GM18499 (cell line): ENCODE measurements around the gene LTA4H.
"Not testable (repeated sequence)": the region's sequence is repeated elsewhere in the genome, so short reads cannot be mapped to it uniquely, and the experiment has no call there.

ENCODE experiments used
- ATAC-seq: cut with Tn5 transposase; IDR thresholded peaks from one replicate; pipeline ENCODE4 v1.9.1; 2021; ENCODE audit warnings: moderate number of reproducible peaks; ENCODE audit not compliant: insufficient read depth, unreplicated experiment

The LTA4H gene

DNA sequence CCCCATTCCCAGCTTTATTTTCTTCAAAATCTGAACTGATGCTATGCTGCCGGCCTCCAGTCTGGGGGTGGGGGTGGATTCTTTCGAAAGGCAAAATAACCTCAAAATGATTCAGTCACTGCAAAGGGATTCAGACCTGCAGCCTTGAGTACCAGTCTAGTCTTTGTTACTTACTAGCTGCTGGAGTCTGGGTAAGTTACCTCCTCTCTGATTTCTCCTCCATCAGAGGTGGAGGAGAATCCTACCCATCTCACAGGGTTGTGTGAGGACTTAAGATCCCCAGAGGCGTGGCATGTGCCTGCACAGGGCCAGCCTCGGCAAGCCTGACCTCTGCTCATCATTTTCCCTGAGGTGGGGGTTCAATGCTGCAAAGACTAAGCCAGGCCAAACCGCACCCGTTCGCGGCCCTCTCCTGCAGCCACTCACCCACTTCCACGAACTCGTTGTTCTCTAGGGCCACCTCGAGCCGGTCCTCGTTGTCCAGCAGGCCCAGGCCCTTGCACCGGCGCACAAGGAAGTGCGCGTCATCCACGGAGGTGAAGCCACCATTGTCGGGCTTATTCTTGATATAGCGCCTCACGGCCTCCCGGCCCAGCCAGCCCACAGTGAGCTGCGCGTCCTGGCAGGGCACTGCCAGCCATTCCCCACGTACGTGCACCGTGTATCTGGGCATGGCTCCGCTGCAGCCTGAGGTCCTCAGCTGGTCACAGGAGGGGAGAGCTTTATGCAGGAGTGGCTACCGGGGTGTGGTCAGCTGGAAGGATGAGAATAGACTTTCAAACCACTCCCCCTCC lies 40.0 kb downstream of the LTA4H start:
- no peak for ATAC-seq

GRCh38 chr12:95994476-95994875 lies 40.9 kb downstream of the LTA4H start:
- ATAC-seq, result no peak

DNA sequence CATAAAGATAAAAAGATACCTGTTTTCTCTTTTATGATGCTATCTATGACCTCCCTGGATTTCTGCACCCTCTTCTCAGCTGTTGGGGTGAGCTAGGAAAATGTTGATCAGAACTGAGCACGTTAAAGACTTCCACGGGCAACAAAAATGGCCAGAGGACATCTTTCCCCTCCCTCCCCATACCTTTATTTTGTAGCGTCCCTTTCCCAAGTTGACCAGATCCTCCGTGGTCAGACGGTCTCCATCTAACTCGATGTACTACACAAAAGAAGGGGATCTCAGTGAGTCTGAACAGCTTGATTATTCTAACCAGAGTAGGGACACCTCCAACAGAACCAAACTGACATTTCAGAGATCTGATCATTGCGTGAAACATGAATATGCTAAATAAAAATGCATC lies 41.5 kb downstream of the LTA4H start:
- ATAC-seq, result no peak

DNA sequence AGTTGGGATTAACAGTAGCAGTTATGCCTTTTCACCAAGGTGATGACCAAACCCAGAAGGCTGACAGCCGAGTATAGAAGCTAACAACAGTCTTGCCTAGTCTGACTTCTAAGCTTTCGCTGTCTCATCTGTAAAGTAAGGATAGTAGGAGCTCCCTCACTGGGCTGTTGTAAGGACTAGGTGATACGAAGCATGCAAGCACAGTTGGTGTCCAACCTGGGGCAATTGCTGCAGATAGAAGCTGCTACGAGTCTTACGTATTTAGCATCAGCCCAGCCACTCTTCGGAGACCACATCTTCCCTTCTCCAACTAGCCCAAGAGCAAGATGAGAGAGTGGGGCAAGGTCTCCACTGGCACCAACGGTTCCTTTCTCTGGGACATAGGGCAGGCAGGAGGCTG lies 45.3 kb downstream of the LTA4H start:
- ATAC-seq, result no peak

GRCh38 chr12:95989504-95990123 lies 45.8 kb downstream of the LTA4H start:
- ATAC-seq, result no peak

DNA sequence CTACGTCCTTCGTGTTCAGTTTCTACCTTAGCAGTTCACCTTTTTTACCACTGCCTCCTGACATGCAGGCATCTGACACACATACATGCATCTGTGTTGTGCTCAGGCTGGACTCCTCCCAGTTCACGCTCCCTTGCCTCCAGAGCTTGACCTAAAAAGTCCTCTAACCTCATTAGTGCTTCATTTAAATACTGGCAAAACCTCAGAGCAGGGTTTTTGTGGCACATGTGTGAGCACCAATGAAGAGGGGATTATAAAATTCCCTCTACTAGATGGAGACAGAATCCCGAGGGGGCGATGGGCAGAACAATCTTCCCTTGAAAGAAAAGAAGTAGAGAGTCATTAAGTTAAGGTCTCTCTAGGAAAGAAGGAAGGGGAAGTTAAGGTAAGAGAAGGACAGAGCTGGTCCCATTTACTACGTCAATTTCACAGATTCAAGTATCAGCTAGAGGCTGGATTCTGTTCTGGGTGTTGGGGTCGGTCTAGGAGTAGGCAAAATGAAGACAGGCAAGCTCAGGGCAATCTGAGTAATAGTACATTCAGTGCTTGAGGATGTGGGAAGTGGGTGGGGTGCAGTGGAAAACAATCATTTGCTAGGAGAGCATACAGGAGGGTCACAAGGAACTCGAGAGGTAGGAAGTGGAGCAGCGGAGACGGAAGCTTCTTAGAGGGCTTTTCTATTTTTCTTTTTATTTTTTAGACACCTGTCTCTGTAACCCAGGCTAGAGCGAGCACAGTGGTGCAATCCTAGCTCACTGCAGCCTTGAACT lies 46.7 kb downstream of the LTA4H start:
- no peak for ATAC-seq

DNA sequence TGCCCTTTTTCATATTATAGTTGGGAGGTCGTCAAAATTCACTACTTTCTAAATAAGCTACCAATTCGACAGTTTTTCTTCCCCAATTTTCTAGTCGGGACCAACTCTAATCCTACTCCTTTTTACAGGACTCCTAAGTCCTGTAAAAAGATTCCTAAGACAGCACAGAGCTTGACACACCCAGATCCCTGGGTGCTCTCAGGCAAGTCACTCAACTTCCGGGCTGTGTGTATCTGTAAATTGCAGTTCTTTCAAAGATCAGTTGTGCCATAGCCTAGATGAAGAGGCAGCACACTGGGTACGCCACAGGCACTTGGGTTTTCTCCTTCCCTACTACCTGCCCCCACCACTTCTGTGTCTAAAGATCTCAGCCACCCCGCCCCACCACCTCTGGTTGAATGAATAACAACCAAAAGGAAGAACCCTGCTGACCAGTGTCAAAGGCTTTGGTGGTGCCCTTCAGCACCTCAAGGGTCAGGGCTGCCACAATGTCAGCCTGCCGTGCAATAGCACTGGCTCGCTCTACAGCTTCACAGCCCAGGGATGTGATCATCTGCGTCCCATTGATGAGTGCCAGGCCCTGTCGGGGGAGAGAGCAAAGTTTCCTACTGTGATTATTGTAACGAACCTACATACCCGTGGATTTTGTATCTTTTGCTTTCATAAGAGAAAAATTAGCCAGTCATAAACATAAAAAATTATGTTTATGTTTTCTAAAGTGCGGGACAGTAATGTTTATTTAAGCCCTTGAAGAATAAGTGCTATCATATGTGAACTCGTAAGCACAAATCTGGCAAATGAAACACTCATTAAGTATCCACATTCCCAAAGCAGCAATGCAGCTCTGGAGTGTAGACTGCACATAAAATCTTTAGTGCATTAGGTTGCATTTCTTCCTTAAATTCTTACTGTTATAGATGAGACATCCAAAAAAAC lies 48.5 kb downstream of the LTA4H start:
- ATAC-seq, result no peak

- ATAC-seq, result no peak
These were observed 50.7 kb downstream of the LTA4H start for GRCh38 chr12:95984682-95985081.

DNA sequence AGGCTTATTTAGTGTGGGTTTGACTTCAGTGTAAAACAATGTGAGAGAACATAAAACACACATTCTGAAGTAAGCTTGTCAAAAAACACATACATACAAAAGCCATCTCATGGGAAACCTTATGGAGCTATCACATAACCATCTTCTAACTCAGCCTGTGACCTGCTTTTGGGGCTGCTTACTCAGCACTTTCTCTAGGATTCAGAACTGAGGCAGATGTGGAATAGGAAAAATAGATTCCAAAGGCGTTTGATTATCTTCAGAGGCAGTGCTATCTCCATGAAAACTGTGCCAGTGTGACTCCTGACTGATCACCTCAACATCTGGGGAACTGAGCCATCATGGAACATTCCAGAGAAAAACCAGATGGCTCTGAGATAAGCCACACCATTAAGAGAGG lies 52.8 kb downstream of the LTA4H start:
- ATAC-seq, result no peak

DNA sequence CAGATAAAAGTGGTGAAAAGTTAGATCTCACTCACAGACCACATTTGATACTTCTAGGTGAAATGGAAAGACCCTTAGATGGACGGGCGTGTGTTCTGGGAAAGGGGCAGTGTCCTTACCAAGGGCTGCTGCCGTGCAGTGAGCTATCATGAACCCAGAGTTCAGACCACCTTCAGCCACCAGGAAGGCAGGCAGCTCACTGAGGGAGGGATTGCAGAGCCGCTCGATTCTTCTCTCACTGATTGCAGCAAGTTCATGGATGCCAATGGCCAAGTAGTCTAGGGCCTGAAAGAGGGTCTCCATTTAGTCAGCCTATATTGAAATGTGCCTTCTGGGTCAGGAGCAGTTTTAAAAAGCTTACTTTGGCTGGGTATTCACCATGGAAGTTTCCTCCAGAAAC lies 55.0 kb downstream of the LTA4H start:
- ATAC-seq, result no peak

- no peak for ATAC-seq
These were observed 56.6 kb downstream of the LTA4H start for GRCh38 chr12:95978774-95979173.

DNA sequence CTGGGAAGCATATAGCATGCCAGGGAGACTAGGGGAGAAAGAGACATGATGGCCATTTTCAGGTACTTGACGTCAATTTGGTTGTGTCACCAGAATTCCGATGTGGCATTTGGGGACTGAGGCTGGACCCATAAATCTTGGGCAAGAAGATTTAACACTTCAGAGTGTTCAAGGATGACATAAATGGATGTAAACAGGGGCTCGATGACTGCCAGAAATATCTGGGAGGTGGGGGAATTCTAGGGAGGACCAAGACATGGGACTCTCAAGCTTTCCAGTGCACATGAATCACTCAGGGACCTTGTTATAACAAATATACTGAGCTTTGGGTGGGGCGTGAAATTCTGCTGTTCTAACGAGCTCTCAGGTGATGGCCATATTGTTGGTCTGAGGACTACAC lies 57.0 kb downstream of the LTA4H start:
- no peak for ATAC-seq

DNA sequence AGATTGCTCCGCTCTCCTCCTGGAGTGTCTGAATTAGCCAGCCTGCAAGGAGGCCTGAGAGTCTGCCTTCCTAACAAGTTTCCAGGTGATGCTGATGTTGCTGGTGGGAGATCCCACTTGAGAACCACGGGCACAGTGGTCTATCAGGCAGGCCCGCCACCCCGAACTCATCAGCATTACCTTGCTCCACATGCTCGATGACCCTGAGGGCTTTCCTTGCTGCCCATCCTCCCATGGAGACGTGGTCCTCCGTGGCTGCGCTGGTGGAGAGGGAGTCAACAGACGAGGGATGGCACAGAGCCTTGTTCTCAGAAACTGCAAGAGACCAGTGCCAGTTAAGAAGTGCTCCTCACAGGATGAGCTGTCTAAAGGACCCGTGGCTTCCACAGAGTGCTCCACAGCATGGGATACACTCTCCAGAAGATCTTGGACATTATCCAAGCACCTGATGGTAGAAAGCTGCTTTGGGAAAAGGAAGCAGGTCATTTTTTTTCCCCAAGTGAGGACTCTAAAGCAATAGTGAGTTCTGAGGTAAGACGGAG lies 57.6 kb downstream of the LTA4H start:
- ATAC-seq, result no peak

DNA sequence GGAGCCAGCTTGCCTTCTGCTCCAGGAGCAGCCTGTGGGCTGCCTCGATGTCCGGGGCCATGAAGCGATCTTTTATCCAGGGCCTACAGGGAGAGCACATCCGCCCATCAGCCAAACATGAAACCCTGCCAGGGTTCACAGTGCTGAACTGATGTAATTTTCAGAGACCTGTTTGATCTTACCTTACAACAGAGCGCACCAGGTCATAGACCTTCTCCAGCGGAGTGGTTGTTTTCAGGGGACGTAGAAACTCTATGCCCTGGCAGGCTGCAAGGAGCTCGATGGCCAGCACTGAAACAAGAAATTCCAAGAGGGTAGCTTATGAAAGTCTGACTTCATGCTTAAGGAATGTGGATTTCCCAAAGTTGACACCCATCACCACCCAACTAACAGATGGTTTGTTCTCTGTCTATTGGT lies 59.0 kb downstream of the LTA4H start:
- no peak for ATAC-seq

DNA sequence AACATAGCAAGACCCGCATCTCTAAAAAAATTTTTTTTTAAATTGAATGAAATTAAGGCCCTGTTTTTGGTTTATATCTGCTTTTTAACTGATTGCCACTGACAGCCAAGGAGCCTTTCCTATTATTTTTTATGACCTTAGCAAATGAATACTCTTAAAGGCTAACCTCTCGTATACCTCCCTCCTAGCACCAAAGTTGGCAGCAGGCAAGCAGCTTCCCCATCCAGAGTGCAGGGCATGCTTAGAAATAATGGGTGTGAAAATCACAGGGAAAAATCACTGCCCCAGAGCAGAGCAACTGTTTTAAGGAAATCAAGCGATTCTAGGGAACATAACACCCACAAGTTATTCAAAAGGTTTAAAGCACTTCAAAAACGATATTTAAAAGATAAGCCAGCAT lies 59.9 kb downstream of the LTA4H start:
- ATAC-seq, result no peak

- ATAC-seq, result no peak
These were observed 61.0 kb downstream of the LTA4H start for GRCh38 chr12:95974358-95974757.

DNA sequence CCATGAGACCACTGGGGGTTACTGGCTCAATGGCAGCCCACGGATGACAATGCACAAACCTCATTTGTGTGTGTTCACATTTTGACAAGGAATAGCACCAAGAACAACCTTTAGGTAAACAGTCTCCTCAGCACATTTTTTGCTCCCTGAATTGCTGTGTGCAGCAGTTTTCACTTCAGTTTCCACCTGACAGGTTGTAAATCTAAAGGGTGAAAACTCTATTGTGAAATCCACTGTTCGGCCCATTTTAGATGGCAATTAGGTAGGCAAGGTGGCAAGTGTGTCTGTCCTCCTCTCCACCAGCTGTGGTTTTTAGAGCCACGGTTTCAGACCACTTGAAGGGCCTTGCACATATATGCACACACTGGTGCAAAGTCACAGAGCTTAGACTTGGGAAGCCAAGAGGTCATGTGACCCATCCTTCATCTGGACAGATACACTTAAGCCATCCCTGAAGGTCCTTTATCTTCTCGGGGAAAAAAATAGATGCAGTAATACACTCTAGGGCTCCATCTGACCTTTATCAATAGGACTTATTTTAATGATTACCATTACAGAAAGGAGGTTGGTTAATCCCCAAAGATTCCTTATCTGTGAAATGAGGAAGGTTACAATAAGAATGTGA lies 62.4 kb downstream of the LTA4H start:
- no peak for ATAC-seq

DNA sequence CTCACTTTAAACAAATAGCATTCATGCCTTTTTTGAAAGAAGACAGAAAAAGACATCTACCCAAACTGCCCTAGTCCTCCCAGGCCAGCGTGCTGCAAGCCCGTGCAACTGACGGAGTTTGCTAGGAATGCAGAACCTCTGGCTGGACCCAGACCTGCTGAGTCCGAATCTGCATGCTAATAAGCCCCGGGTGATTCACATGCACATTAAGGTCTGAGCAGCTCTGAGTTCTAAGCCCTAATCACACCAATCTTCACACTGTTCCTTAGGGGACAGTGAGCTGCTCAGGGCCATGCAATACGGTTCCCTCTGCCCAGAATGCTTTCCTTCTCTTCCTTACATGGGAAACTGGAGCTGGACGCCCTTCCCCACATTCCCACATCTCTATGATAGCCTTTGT lies 64.5 kb downstream of the LTA4H start:
- ATAC-seq, result no peak

DNA sequence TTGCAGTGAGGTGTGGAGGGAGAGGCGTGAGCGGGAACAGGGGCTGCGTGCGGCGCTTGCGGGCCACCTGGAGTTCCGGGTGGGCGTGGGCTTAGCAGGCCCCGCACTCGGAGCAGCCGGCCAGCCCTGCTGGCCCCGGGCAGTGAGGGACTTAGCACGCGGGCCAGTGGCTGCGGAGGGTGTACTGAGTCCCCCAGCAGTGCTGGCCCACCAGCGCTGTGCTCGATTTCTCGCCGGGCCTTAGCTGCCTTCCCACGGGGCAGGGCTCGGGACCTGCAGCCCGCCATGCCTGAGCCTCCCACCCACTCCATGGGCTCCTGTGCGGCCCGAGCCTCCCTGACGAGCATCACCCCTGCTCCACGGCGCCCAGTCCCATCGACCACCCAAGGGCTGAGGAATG lies 66.3 kb downstream of the LTA4H start:
- not testable (repeated sequence) for ATAC-seq

GRCh38 chr12:95967301-95967700 lies 68.1 kb downstream of the LTA4H start:
- no peak for ATAC-seq
